GM18505 (cell line): ENCODE data around the gene DEGS2.

Experiments
- ATAC-seq: cut with Tn5 transposase; IDR thresholded peaks from one replicate; pipeline ENCODE4 v1.9.1; 2021; ENCODE audit not compliant: unreplicated experiment
- POLR2A ChIP-seq: IDR thresholded peaks from 4 replicates; pipeline ENCODE4 v1.6.1; 2011; ENCODE audit warnings: borderline replicate concordance; ENCODE audit not compliant: insufficient read depth, insufficient read length; ENCODE audit errors: extremely low read depth

Gene DEGS2

DNA sequence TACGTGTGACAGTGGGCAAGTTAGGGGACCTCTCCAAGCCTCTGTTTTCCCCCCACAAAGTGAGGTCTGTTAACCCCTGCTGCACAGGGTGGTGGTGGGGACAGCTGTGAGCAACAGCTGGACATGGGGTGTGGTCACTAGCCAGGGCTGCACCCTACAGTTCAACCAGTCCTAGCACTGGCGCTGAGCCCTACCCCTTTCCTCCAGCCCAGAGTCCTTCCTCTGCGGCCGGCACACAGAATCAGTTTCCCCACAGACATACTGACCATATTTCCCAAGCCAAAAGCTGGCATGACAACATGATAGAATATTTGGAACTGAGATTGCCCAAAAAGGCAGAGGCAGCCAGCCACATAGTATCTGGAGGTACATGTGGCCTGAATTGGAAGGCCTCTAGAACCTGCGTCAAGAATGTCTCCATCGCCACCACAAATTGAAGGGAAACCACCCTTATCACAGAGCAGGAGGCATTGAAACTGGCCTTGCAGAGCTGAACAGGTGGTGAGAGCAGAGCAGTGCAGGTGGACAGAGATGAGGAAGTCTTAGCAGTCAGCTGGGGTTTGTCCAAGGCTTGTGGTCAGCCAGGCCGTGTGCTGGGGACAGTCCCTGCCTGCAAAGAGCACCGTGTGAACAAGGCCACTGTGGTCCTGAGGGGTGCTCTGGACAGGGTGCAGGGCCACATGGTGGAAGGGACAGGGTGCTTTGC is 21.2 kb downstream of the DEGS2 start:
- no peak for TF ChIP-seq POLR2A
- no peak for ATAC-seq

DNA sequence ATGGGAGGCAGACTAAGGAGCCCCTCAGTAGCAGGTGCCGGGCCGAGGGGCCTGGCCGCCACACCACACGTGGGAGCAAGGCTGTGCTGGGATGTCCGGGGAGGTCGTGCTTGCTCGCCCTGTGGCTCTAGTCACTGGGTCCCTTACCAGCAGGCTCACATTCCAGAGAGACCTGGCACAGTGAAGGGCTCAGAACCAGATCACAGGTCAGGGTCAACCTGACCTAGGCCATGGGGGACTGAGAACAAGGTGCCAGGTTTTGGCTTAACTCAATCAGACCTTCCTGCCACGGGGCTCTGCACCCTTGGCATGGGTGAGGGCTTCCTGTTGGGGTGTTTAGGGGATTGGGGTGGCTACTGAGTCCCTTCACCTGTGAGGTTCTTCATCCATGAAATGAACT is 22.3 kb downstream of the DEGS2 start:
- ATAC-seq: no peak
- TF ChIP-seq POLR2A: no peak

DNA sequence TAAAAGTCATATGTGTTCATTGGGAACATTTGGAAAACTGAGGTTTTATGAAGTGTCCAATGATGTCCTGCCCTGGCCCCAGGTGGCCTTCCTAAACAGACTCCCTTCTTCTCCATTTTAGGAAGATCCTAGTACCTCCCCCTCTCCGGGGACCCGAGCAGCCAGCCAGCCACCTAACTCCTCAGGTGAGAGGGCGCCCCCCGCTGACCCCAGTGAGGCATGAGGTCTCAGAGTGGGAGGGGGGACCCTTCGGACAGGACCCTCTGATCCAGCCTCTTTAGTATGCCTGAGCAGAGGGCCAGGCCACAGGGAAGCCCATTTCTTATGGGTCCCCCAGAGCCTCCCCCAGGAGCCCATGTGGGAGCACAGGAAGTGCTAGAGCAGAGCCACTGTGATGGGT is 23.7 kb downstream of the DEGS2 start:
- TF ChIP-seq POLR2A: no peak
- no peak for ATAC-seq

GRCh38 chr14:100135073-100135472 is 24.4 kb downstream of the DEGS2 start:
- TF ChIP-seq POLR2A: no peak
- ATAC-seq: no peak

DNA sequence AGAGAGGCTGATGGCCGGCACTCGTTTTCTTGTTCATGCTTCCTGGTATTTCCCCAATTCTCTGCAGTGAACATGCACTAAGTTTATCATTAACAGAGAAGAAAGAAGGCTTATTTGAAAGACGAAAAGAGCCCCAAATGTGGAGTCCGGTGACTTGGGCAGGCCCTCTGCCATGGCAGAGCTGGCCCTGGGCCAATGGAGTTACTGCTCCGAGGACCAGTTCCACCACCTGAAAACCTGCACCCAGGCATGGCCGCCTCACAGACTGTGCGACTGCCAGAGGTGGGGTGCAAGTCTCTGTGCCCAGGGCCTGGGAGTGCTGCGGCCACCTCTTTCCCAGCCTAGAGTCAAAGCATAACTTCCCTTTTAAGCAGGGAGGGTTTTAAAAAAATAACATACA is 24.9 kb downstream of the DEGS2 start:
- no peak for ATAC-seq
- no peak for TF ChIP-seq POLR2A

DNA sequence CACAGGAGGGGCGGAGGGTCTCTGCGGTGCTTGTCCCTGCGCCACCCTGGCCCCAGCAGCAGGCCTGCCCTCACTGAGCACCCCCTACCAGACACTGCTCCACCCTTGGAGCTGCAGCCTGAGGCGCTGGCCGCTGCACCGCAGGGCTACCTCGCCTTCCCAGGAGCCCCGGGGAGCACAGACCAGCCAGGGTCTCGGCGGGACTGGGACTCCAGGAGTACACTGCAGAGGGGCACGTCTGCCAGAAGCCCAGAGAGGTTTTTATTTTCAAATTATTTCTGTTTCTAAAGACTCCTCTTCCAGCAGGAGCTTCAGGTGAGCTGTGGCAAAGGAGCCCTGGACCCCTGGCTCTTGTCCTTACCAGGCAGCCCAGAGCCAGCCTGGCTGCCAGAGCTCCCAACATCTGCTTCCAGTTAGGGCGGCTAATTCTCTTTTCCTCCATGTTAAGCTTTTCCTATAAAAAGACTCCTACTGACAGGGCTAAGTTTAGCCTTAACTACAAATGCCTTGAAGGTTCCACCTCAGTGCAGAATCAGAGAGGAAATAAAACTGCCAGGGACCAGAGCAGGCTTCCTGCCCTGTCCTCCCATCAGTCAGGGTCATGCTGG is 26.4 kb downstream of the DEGS2 start:
- no peak for ATAC-seq
- TF ChIP-seq POLR2A: no peak

DNA sequence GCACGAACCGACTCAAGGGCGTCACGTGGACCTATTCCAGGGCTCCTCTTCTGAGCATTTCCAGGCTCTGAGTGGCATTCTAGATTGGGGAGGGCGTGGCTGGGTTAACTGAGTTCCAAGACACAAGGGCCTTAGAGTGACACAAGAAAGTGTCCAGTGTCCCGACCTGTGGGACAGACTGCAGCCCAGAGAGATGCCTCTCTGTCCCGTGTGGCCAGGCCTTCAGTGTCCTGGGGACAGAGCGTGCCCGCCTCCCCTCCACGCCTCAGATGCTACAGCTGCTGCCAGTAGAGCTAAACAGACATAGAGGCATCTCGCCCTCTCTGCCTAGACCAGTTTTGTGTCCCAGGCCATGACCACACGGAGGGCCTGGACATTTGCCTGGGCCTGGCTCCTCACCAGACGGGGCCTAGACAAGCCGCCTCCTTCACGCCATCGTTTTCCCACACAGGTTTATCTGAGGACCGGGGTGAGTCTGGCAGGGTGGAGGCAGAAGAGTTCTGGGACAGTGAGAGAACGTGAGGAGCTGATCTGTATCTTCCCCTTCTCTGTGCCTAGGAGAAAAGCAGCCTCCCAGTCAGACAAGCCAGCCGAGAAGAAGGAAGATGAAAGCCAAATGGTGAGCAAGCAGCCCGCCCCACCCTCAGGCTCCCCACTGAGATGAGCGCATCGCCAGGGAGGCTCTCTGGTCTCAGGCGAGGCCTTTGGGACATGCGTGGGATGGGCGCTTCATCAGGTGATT is 27.1 kb downstream of the DEGS2 start:
- no peak for ATAC-seq
- TF ChIP-seq POLR2A: no peak

GRCh38 chr14:100131181-100131580 is 28.3 kb downstream of the DEGS2 start:
- no peak for ATAC-seq
- no peak for TF ChIP-seq POLR2A

DNA sequence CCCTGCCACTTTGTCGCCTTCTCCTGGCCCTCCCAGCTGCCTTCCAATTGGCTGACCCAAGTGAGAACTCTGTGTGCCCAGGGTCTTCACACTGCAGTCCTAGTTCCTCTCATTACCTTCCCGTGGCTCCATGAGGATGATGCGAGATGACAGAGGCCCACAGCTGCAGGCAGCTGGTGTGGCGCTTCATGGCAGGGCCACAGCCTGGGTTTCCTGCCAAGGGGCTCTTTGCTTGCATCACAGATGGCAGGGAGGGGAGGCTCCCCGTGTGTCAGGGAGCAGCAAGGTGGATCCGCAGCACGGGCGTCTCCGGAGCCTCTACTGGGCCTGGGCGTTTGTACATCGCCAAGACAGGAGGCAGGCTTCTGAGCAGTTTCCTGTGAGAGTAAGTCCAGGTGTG is 28.9 kb downstream of the DEGS2 start:
- no peak for ATAC-seq
- TF ChIP-seq POLR2A: no peak

- TF ChIP-seq POLR2A: no peak
- no peak for ATAC-seq
These were observed 30.3 kb downstream of the DEGS2 start for GRCh38 chr14:100129161-100129589.

- no peak for ATAC-seq
- no peak for TF ChIP-seq POLR2A
These were observed 30.8 kb downstream of the DEGS2 start for GRCh38 chr14:100128688-100129087.

DNA sequence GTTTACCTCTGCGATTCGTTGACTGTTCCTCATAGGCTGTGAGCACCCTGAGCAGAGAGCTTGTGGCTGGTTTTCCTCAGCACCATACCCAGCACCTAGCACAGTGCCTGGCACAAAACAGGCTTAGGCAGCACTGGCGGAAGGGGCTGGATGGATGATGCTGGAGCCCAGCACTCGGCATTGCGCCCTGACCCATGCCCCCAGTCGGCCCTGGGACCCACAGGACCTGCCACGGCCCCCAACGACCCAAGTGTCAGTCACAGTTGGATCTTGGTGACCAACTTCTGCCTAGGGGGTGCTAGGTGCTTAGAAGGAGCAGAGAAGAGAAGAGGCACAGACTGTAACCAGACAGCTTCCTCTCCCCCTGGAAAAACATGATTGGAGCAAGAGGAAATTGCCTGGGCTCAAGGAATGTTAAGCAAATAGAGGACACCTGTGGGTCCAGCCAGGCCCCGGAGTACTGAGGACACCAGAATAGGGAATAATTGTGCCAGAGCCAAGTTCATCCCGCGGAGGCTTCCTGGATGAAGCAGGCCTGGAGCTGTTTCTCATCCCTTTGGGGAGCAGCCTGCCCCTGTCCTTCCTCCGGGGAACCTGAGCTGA is 31.5 kb downstream of the DEGS2 start:
- no peak for ATAC-seq
- no peak for TF ChIP-seq POLR2A

DNA sequence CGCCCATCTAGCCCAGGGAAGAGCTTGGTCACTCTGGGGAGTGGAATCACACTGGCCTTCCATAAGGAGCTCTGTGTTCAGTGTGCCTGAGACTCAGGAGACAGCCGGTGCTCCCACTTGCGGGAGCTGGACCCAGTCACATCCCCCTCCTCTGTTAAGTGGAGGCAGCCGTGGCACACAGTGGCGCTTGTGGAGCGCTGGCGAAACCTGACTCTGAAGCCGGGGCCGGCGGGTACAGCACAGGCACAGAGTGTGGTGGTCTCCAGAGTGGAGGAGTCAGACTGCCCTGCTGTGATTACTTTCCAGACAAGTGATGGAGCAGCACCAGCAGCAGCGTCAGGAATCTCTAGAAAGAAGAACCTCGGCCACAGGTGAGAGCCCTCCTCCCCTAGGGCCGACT is 33.0 kb downstream of the DEGS2 start:
- no peak for TF ChIP-seq POLR2A
- ATAC-seq: no peak

DNA sequence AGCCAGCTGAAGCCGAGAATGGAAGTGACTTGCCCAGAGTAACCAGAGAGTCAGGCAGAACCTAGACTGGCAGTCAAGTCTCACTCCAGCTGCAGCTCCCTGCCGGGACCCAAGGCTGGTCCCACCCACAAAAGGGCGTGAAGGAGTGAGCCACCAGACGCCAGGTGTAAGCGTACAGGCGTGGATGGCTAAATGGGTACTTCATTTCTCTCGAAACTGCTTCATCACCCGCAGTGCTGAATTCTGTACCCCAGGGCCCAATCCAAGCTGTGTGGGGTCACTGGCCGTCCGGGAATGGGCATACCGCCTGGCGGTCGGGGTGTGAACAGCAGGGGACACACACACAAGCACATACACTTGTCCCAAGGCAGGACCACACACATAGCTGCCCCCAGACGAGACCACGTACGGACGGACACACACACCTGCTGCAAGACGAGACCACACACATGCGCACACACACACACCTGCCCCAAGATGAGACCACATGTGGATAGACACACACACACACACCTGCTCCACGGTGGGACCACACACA is 34.8 kb downstream of the DEGS2 start:
- no peak for ATAC-seq
- TF ChIP-seq POLR2A: no peak

- TF ChIP-seq POLR2A: no peak
These were observed 35.8 kb downstream of the DEGS2 start for GRCh38 chr14:100123618-100124017.

More at GRCh38 chr14:100123618-100124017, 35.8 kb downstream of the DEGS2 start:
- ATAC-seq: no peak
